NCI-H2107 treated with DMSO at 0.1 percent for 48 hours (cell line): ENCODE data around the gene ST7.
A peak's percentile ranks its signal among the peaks of the same experiment; 100 is the strongest.
"Not testable (repeated sequence)": the region's sequence is repeated elsewhere in the genome, so short reads cannot be mapped to it uniquely, and the experiment has no call there.

Source experiments
- DNase-seq: peaks from one replicate; lab custom pipeline; 2025; ENCODE audit not compliant: unreplicated experiment; lab: John Stamatoyannopoulos, UW

The ST7 gene

DNA sequence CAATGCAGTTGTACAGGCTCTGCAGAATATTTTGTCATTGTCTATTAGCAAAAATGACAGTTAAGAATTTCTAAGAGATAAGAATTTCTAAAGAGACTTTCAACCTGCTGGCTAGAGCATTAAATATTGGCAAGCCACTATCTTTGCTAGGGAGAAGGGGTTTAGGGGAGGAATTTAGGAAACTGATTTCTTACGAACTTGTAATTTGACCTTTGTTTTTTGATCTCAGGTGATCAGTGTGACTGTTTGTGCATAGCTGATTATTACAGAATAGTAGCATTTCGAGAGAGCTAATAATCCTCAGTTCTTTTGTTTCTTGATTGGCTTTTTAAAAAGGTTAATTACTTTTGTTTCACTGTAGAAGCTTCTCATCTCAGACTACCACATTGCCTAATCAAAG is 68.1 kb downstream of the ST7 start:
- no peak for DNase-seq

- no peak for DNase-seq
These were observed 68.7 kb downstream of the ST7 start for GRCh38 chr7:117021986-117022385.

DNA sequence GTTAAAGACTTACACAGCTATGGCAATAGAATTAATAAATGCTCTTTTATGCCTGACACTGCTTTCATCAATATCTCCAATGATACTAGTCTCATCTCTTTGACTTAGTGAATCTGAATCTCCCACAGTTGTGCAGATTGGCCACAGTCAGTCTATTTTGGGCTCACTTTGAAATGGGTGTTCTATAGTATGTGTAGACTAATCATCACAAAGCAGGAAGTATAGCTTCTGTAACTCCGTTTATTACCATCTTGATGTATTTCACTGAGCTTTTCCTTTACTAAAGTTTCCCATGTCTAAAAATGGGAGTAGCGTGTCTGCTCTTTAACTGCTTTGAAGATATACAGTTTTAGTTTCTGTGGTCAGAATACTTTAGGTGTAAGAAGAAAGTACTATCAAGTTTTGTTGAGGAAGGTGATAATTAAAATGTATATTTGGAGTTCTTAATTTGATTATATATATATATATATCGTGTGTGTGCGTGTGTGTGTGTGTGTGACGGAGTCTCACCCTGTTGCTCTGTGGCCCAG is 70.1 kb downstream of the ST7 start:
- DNase-seq = no peak

GRCh38 chr7:117024811-117025210 is 71.5 kb downstream of the ST7 start:
- no peak for DNase-seq

- DNase-seq = no peak
These were observed 72.6 kb downstream of the ST7 start for GRCh38 chr7:117025891-117026290.

GRCh38 chr7:117030346-117030745 is 77.0 kb downstream of the ST7 start:
- not testable (repeated sequence) for DNase-seq

DNA sequence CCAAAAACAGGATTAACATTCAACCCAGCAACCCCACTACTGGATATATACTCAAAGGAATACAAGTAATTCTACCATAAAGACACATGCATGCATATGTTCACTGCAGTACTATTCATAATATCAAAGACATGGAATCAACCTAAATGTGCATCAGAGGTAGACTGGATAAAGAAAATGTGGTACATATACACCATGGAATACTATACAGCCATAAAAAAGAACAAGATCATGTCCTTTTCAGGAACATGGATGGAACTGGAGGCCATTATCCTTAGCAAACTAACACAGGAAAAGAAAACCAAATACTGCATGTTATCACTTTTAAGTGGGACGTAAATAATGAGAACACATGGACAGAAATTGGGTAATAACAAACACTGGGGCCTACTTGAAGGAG is 77.5 kb downstream of the ST7 start:
- DNase-seq = not testable (repeated sequence)

GRCh38 chr7:117032810-117033209 is 79.5 kb downstream of the ST7 start:
- no peak for DNase-seq

- peak; percentile 76 for DNase-seq
These were observed 81.7 kb downstream of the ST7 start for GRCh38 chr7:117034851-117035464.

DNA sequence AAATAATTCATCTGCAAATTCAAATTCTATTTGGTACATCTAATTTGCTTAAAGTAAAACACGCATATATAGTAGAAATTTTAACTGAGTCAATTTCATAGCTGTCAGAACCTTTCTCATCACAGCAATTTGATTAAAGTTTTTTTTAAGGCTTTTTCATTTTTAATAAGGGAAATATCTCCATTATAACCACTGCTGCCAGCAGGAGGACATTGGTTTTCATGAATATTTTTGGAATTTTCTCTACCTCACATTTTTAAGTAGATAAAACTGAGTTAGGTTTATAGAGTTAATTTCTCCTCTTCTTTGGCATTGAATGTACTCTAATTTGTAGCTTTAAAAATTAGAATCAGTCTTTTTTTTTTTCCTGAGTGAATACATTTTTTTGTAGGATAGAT is 82.2 kb downstream of the ST7 start:
- DNase-seq = no peak

DNA sequence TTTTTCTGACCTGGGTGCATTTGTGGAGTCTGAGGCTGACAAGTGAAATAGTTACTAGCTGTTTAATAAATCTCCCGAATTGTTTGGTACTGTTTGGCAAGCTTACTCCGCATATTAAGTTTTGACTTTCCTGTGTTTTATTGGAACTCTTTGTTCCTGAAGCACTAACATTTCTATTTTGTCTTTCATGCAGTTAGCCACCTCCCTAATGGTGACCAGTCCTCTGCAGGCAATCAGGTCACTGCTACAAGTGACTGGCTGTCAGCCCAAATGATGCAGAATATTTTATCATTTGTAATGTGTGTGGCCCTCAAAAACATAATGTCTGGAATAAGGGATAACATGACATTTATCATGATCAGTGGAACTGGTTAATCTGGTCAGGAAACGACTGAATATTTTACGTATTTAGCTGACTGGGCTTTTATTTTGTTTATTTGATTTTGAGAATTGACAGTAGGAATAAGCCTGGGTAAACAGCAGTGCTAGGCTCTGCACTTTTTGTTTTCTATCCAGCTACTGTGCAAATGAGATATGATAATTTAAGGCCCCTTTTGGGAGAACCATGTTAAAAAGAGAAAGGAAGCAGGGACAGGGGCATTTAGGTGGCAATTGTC is 82.9 kb downstream of the ST7 start:
- DNase-seq = no peak

GRCh38 chr7:117036836-117037235 is 83.5 kb downstream of the ST7 start:
- peak; percentile 66 for DNase-seq

DNA sequence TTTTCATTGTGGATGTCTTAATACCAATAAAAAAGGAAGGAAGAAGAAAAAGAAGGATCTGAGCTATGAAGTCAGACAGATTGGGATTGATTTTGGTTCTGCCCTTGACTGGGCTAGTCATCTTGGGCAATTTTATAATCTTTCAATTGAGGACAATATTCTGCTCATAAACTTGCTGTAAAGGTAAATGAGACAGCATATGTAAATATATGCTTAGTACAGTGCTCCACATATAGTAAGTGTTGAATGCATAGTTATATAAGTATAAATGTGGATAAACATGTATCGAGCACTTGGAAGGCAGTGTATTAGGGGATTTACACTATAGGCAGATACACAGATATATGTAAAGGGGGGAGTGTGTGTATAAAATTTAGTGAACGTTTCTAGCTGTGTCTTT is 85.1 kb downstream of the ST7 start:
- no peak for DNase-seq

- DNase-seq = no peak
These were observed 87.7 kb downstream of the ST7 start for GRCh38 chr7:117041007-117041406.

DNA sequence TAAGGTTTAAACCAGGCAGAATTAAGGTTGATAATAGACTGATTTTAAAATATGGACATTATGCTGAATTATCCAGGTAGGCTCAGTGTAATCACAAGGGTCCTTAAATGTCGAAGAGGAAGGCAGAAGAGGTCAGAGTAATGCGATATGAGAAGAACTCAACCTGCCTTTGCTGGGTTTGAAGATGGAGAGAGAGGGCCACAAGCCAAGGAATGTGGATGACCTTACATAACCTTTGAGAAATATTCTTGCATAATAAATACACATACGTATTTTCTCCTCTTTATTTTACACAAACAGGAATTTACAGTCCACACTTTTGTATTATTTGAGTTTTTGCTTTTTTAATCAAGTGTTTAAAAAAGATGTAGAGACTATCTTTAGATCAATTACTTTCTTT is 88.5 kb downstream of the ST7 start:
- no peak for DNase-seq

GRCh38 chr7:117043108-117043825 is 90.0 kb downstream of the ST7 start:
- DNase-seq = no peak

- no peak for DNase-seq
These were observed 91.4 kb downstream of the ST7 start for GRCh38 chr7:117044664-117045063.

- DNase-seq = no peak
These were observed 92.8 kb downstream of the ST7 start for GRCh38 chr7:117045927-117046710.

GRCh38 chr7:117047496-117047895 is 94.2 kb downstream of the ST7 start:
- peak; percentile 25 for DNase-seq

DNA sequence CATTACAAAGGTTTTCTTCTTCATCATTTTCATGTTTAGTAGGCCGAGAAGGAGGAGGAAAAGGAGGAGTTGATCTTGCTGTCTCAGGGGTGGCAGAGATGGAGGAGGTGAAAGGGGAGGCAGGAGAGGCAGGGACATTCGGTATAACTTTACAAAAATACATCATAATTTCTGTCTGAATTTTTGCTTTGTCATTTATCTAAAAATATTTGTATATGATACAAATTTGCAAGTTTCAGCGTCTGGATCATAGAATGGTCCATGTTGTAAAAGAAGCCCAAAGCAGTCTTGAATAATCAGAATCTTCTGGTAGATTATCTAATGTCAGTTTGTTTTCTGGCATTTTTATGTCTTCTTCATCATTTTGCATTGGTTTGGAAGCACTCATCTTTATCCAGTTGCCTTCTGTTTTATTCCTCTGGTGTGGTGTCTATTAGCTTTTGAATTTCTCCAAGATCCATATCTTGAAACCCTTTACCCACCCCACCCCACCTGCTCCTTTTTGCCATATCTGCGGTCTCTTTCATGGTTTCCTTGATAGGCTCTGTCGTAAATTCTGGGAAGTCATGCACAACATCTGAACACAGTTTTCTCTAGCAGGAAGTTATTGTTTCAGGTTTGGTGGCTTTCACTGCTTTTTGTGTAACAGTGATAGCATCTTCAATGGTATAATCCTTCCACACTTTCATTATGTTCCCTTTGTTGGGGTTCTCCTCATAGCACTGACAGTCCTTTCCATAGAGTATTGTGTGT is 95.0 kb downstream of the ST7 start:
- DNase-seq = no peak

DNA sequence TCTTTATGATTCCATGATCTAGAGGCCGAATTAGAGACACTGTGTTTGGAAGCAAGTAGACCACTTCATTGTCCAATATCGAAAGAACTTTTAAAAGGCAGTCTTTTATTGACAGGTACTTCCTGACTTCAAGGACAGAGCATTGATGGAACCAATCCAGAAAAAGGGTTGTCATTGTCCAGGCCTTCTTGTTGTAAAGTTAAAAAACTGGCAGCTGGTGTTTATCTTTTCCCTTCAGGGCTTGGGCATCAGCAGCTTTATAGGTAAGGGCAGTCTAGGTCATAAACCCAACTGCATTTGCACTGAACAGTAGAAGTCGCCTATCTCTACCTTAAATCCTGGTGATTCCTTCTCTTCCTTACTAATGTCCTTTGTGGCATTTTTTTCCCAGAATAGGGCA is 95.6 kb downstream of the ST7 start:
- no peak for DNase-seq
